PC-9 (cell line): ENCODE results near the gene PDS5B.

Source experiments
- CTCF ChIP-seq: fragments of 200-600 bp; sonication (generic); conservative IDR thresholded peaks from 2 replicates; pipeline ENCODE4 v1.6.1; 2017; ENCODE audit warnings: mixed run types, antibody characterized with exemption, mild to moderate bottlenecking, moderate library complexity
- EZH2 ChIP-seq: fragments of 200-600 bp; sonication (generic); IDR thresholded peaks from 2 replicates; pipeline ENCODE4 v1.8.0; 2017; ENCODE audit warnings: antibody characterized with exemption, low read depth

GRCh38 chr13:32754179-32754578 is 167.9 kb downstream of the PDS5B start:
- TF ChIP-seq CTCF (no peak), EZH2 (no peak)
